GM15510 (cell line): ENCODE results near the gene GPD1.

Experiments used
- POLR2A ChIP-seq: IDR thresholded peaks from 3 replicates; pipeline ENCODE4 v1.6.1; 2011; ENCODE audit warnings: borderline replicate concordance; ENCODE audit not compliant: insufficient read length; ENCODE audit errors: extremely low read depth

Gene GPD1

DNA sequence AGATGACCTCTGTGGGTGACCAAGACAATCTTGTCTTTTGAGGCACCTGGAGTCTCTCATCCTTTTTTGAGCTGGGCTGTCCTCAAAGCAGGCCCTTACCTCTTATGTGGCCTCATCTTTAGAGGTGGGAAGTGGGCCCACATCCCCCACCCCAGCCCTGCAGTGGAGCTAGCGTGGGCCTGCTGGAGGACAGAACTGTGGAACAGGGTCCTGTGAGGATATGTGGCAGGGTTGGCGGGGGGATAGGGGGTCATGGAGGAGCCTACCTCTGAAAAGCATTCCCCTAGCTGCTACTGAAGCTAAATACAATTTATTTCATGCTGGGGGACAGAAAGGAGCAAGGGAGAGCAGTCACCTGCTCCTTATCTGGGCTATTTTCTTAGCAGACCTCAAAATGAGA, 457 bp upstream of the GPD1 start:
- no peak for TF ChIP-seq POLR2A

DNA sequence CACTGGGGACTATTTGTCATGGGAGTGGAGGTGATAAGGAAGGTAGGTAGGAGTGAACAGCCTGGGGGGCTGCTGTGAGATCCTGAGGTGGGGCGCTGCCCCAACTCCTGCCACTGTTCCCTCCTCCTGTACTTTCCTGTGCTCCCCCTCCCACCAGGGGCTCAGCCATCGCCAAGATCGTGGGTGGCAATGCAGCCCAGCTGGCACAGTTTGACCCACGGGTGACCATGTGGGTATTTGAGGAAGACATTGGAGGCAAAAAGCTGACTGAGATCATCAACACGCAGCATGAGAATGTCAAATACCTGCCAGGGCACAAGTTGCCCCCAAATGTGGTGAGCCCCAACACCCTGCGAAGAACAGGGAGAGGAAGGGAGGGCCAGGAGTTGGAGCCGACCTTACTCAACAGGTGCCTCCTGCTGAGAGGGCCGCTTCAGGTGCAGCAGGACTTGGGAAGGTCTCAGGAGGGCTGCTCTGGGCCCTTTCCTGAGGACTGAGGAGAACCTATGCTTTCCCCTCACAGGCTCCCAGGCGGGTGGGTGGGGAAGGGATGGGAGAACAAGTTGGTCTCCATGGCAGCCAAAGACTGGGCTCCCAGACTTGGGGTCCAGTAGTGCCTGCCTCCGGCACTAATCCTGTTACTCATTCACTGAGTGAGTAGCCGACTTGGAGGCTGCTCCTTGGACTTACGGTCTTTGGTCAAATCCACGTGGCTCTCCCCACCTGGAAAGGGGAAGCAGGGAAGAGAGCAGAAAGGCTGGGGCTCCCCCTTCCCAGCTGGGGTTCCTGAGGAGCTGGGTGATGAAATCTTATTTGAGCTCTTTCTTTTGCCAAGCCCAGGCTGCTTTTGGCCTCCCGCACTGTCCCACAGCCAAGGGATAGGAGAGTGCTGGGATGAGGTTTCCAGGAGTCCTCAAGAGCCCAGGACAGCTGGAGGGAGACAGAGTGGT, 884 bp downstream of the GPD1 start:
- no peak for TF ChIP-seq POLR2A

DNA sequence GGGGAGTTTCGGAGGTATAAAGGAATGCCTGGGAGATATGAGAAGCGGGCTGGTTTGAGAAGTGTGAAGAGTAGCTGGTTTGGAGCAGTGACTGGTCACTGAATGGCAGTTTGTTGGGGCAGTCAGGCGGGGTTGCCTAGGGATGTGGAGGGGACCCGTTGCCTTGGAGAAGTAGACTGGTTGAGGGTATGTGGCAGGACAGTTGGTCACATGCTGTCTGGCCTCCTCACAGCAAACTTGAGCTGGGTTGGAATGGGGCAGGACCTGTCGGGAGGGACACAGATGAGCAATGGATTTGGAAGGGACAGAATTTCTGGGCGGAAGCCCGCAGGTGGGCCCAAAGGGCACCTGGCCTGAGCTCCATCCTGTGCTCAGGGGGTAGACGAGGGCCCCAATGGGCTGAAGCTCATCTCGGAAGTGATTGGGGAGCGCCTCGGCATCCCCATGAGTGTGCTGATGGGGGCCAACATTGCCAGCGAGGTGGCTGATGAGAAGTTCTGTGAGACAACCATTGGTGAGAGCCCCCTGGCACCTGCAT, 2.2 kb downstream of the GPD1 start:
- TF ChIP-seq POLR2A, result no peak

DNA sequence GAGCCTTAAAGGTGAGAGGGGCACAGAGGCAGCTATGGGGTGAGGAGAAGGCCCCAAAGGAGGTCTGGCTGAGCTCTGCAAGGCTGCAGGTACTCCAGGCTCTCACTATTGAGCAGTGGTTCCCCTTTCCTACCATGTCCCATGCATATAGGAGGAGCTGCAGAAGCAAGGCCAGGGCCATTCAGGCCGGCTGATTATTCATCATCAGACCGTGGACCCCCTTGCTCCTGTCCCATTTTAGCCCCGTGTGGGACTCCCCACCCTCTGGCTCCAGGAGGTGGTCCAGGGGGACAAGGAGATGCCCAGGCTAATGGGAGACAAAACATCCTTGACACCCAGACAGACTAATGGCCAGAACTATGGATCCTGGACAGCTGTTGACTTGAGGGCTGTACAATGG, 3.1 kb downstream of the GPD1 start:
- no peak for TF ChIP-seq POLR2A

DNA sequence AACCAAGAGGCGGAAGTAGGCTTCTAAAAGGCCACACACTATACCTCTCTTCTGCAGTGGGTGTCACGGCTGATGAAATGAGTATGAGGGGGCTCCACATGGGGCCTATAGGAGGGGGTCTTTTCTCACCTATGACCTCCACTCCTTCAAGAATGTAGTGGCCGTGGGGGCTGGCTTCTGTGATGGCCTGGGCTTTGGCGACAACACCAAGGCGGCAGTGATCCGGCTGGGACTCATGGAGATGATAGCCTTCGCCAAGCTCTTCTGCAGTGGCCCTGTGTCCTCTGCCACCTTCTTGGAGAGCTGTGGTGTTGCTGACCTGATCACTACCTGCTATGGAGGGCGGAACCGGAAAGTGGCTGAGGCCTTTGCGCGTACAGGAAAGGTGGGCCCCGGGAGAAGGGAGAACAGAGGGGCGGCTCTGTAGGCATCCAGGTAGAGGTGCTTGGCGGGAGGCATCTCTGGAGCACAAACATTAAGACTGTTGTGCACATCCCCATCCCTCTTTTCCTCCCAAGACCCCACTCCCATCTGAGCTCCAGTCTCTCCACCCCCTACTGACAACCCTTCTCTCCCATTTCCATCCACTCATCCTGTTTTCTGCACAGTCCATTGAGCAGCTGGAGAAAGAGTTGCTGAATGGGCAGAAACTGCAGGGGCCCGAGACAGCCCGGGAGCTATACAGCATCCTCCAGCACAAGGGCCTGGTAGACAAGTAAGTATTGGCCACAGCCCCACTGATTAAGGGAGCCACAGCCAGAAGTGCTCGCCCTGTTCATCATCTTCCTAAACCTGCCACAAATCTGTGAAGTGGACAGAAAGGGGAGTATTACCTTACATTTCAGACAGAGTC, 3.8 kb downstream of the GPD1 start:
- no peak for TF ChIP-seq POLR2A

DNA sequence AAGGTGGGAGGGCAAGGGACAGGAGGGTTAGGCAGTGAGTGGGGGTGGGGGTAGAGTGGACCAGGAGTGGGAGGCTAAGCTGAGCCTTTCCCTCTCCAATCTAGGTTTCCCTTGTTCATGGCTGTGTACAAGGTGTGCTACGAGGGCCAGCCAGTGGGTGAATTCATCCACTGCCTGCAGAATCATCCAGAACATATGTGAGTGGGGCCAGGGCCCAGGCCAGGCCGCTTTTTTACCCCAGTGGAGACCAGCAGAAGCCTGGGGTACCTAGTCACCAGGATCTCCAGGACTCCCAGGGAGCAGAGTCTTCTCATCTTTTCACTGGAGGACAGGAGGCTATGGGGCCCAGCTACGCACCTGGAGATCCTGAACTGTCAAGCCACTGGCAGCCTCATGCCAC, 5.5 kb downstream of the GPD1 start:
- no peak for TF ChIP-seq POLR2A

DNA sequence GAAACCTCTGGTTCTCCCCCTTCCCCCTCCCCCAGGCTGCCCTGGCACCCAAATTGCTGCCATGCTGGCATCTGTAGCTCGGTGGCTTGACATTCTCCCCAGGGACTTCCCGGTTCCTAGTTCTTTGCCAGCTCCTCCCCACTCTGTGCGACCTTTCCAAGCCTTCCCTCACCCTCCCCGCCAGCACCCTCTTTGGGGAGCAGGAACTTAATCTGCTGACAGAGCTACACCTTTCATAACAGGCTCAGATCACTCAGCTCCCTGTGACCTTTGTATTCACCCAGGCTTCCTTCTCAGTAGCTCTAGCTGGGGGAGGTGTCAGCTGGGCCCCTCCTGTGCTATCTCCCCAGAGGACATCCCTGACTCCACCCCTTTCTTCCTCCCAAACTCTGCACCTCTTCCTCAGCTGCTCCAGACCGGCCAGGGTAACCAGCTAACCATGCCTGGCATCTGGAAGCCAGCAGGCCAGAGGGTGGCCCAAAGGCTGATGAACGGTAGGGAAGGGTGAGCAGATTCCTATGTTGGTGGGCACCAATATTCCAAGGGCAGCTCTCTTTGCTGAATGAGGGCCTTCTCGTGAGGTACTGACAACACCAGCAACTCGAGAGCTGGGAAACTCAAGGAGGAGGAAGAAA, 6.4 kb downstream of the GPD1 start:
- no peak for TF ChIP-seq POLR2A

DNA sequence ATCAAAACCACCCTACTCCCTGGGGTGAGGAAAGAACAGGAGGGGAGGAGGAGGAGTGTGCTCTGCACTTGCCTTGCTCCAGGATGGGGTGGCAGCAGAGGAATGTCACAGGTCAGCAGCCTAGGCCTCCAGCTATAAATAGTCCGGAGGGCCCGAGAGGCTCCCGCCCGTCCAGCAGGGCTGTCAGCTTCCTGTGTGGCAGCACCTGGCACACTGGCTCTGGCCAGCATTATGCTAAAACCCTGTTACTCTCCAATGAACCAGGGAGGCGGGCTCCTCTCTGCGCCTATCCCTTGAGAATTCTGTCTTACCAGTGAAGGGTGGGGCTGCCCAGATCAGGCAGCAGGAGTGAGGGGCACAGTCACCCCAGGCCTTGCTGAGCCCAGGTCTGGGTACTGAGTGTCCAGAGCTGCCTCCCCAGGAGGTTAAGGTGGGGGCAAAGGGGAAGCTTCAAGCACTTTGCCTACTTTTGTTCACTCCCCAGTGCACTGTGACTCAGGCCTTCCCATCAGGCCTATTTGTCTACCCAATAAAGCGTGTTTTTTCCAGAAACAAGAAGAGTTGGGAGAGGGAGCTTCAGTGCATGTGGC, 7.0 kb downstream of the GPD1 start:
- no peak for TF ChIP-seq POLR2A

DNA sequence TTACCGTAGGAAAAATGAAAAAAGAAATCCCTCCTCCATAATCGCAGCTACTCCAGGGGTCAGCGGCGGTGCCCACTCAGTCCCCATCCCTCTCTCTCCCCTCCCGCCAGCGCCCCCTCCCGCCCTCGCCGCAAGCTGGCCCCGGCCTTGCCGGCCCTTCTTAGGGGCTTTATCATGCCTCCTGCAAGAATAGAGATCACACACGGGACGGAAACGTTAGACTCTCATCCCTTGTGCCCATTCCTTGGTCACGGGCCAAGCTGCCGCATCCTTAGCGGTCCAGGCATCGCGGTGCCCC, 7.5 kb downstream of the GPD1 start:
- TF ChIP-seq POLR2A, result peak; percentile 40

DNA sequence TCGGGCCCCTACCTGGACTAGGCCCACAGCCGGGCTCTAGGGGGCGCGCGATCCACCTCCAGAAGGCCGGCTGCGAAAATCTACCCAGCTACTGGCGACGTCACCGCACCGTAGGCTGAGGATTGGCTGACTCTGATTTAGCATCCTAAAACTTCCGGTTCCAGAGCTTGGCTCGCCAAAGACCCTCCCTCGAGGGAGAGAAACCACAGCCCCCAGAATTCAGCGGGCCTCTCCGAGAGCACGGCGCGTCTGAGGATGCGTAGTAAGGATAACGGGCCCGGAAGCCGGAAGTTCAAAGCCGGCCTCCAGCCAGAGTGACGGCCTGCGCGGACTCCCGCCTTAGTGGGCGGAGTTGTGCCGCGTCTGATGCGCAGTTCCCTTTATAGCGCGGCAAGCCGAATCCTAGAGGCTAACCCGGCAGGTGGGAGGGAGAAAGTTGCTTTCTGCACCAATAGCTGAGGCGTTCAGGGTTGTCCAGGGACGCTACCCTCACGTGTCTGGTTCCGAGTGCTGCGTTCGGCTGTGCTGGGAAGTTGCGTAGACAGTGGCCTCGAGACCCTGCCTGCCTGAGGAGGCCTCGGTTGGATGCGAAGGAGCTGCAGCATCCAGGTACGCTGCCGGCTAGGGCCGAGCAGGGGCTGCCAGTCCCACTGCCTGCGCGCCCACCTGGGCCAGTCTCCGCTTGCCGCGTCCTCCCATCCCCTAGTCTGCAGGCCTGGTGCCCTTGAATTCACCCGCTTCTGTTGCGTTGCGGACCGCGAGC, 8.1 kb downstream of the GPD1 start, which contains the start of gene COX14:
COX14 (plus strand) TSS at position 544 of the 763 bp plus-strand sequence. CDS start 7,808 bp downstream, outside the sequence.
- peak; percentile 82 for TF ChIP-seq POLR2A

DNA sequence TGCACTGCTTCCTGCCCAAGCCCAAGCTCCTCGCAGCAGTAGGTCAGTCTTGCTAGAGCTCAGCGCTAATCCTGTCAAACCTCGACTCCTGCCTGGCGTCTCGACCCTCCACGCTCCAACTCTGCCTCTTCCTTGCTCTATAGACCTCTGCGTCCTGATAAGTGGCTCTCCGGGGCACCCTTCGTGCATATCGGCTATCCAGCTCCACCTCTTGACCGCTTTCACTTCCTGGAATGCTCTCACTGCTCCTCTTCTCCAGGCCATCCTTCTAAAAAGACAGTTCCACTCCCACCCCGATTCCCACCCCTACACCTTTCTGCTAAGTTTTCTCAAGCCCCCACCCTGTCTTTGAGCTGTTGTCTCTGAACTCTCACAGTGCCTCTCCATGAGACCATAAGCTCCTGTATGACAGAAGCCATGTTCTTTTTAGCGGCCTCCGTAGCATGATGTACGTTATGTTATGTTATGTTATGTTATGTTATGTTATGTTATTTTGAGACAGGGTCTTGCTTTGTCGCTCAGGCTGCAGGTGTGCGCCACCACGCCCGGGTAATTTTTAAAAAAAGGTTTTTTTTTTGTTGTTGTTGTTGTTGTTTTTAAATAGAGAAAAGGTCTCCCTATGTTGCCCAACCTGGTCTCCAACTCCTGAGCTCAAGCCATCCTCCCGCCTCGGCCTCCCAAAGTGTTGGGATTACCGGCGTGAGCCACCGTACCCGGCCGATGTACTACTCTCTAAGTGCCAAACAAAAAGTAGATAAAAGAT, 8.8 kb downstream of the GPD1 start:
- no peak for TF ChIP-seq POLR2A

DNA sequence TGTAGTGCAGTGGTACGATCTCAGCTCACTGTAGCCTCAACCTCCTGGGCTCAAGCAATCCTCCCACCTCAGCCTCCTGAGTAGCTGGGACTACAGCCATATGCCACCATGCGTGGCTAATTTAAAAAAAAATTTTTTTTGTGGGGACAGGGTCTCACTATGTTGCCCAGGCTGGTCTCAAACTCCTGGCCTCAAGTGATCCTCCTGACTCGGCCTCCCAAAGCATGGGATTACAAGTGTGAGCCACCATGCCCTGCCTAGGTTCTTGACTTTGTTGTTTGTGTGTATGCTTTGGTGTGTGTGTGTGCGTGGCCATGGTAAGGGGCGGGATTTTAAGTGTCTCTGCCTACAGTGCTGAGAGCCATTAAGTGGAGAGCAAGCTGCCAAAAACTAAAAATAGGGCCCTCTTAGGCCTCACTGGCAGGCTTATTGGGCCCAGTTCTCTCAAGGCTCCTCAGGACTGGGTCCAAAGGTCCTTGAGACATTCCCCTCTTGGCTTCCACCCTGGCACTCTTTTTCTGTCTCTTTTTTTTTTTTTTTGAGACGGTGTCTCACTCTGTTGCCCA, 13.3 kb downstream of the GPD1 start:
- TF ChIP-seq POLR2A, result no peak

DNA sequence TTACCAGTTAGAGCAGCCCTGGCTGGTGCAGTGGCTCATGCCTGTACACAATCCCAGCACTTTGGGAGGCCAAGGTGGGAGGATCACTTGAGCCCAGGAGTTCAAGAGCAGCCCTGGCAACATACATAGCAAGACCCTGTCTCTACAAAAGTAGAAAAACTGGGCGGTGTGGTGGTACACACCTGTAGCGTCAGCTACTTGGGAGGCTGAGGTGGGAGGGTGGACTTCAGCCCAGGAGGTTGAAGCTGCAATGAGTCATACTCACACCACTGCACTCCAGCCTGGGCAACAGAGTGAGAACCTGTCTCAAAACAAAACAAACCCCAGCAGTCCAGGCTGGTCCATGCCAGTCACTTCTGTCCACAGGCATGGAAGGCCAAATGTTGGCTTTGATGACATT, 15.6 kb downstream of the GPD1 start:
- no peak for TF ChIP-seq POLR2A

DNA sequence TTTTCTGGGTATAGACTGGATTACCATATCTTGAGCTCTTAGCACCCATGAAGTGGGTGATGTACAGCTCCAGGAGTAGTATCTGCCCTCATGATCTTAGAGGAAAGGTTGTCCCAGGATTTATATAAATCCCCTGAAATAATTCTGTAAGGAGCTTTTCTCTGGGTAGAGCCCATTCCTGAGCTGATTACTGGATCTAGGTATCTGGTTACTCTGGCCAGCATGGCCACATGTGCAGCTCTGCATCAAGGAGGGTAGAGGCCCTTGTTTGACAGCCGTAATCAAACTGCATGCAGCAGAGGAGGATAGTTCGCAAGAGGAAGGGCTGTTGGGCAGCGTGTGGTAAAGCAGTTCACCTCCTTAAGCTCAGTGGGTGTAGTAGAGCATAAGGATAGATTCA, 16.7 kb downstream of the GPD1 start:
- no peak for TF ChIP-seq POLR2A

DNA sequence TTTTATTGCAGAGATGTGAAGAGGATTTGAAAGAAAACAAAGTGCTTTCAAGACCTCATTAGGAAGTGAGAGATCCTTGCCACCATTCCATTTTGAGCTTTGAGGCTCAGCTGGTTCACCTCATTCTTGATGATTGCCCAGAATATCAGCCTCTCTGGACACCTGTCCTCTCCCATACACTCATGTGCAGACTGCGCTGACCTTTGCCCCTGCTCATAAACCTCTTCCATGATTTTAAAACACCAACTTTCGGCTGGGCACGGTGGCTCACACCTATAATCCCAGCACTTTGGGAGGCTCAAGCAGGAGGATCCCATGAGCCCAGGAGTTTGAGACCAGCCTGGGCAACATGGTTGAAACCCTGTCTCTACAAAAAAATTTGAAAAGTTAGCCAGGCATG, 17.1 kb downstream of the GPD1 start:
- no peak for TF ChIP-seq POLR2A
